Common myeloid progenitor, CD34-positive (primary cell): ENCODE data around the gene CTSE.

Source experiments
- CTCF ChIA-PET: fragments of 350-600 bp; sonication (Branson Sonifier 250); formaldehyde crosslinking; loops from one replicate; lab custom pipeline; 2021; ENCODE audit warnings: antibody characterized with exemption; lab: Charles Lee
- POLR2A ChIA-PET: fragments of 350-600 bp; sonication (Branson Sonifier 250); formaldehyde crosslinking; loops from one replicate; lab custom pipeline; 2021; ENCODE audit warnings: antibody characterized with exemption; lab: Charles Lee
- DNase-seq, 3 donors: peaks; one replicate each; pipeline versions ENCODE4 v3.0.0 to v3.0.0-alpha.2; 2013
- H3K27ac ChIP-seq, 2 experiments: 1 replicate in 1 of 2; 2 replicates in 1 of 2; pipeline ENCODE4 v1.7.0; 2013; ENCODE audit warnings: inconsistent platforms in 2 of 2, low read length in 2 of 2, mild to moderate bottlenecking in 2 of 2, low read depth in 1 of 2, moderate library complexity in 1 of 2; ENCODE audit not compliant: severe bottlenecking in 2 of 2, insufficient read depth in 1 of 2, poor library complexity in 1 of 2
- H3K27me3 ChIP-seq, 5 experiments: replicated peaks in 2 of 5; 1 replicate in 3 of 5; 2 replicates in 2 of 5; pipeline versions ENCODE4 v1.6.1 to v1.7.0; 2013; ENCODE audit warnings: low read length in 4 of 5, mild to moderate bottlenecking in 2 of 5, moderate library complexity in 2 of 5, inconsistent platforms in 1 of 5; ENCODE audit not compliant: insufficient read depth in 5 of 5, control insufficient read depth in 4 of 5
- H3K36me3 ChIP-seq, 4 experiments: 1 replicate in 2 of 4; 2 replicates in 2 of 4; pipeline versions ENCODE4 v1.6.1 to v1.7.0; 2013; ENCODE audit warnings: low read length in 3 of 4, control low read depth in 1 of 4, mild to moderate bottlenecking in 1 of 4; ENCODE audit not compliant: control insufficient read depth in 4 of 4, insufficient read depth in 4 of 4
- H3K4me1 ChIP-seq, 4 experiments: 1 replicate in 3 of 4; 2 replicates in 1 of 4; pipeline versions ENCODE4 v1.6.1 to v1.7.1; 2013; ENCODE audit warnings: low read length in 3 of 4, mild to moderate bottlenecking in 3 of 4, control low read depth in 1 of 4, inconsistent platforms in 1 of 4, moderate library complexity in 1 of 4; ENCODE audit not compliant: control insufficient read depth in 4 of 4, insufficient read depth in 4 of 4; ENCODE audit errors: control extremely low read depth in 1 of 4
- H3K4me3 ChIP-seq, 7 experiments: 1 replicate in 4 of 7; 2 replicates in 3 of 7; pipeline versions ENCODE4 v1.5.1 to v1.7.0; 2013; ENCODE audit warnings: mild to moderate bottlenecking in 7 of 7, low read length in 6 of 7, moderate library complexity in 6 of 7, inconsistent platforms in 2 of 7, low read depth in 2 of 7, control low read depth in 1 of 7; ENCODE audit not compliant: insufficient read depth in 4 of 7, control insufficient read depth in 1 of 7; ENCODE audit errors: extremely low read depth in 1 of 7
- H3K9me3 ChIP-seq, 5 experiments: 1 replicate in 4 of 5; 2 replicates in 1 of 5; pipeline versions ENCODE4 v1.6.1 to v1.7.1; 2013; ENCODE audit warnings: low read length in 4 of 5, mild to moderate bottlenecking in 2 of 5, inconsistent platforms in 1 of 5, low read depth in 1 of 5, moderate library complexity in 1 of 5; ENCODE audit not compliant: control insufficient read depth in 4 of 5, insufficient read depth in 2 of 5; ENCODE audit errors: control extremely low read depth in 1 of 5
- WGBS: methylation state at CpG from one replicate; pipeline ENCODE4 v1.1.5; 2013; ENCODE audit not compliant: insufficient coverage; 5-methylcytosine and 5-hydroxymethylcytosine counted together

Gene CTSE

DNA sequence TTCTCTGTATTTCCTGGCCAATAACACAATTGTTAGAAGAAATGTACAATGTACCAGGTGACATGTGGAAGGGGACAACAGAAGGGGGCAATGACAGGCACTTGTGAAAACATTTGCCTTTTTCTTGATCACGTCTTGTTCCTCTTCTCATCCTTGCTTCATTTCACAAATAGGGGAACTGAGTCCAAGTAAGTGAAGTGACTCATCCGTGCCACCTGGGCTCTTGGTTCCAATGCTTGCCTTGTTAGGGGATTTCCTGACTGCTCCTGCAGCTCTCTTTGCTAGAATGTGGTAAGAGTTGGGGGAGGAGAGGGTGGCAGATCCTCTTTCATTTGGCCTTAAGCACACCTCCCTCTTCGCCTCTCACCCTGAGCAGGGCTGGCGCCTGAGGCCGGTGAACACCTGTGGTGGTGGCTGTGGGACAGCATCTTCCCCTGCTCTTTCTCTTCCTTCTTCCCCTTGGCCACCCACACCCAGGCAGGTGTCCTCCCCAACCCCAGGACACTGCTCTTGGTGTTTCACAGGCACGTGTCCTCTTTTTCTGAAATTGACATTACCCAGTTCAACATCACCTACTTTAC lies 27.1 kb upstream of the CTSE start:
- CTCF ChIA-PET, result interaction anchor here (0.7 to 2.2 kb wide), 4 partner anchors 14 to 73 kb away, joined by 3 to 7 read pairs (median 4); no protein-coding TSS in a partner anchor
- Histone ChIP-seq H3K27me3 (no peaks in the 10 kb centered on the region), H3K4me3 (no peak overlapping the region), H3K9me3 (peaks cover 0 to 3% (median 0%) of the 10 kb centered on the region in 5 experiments), H3K4me1 (peaks cover 8 to 23% (median 15%) of the 10 kb centered on the region in 4 experiments), H3K27ac (peak overlapping the region in 1 of 2 experiments; percentile 12), H3K36me3 (peaks cover 5 to 40% (median 12%) of the 10 kb centered on the region in 4 experiments)
- 65% methylated on average over 4 of the region's 6 CpGs for WGBS
- DNase-seq, result peak; percentile 76 to 97 (median 96)
- POLR2A ChIA-PET, result no interaction called here

DNA sequence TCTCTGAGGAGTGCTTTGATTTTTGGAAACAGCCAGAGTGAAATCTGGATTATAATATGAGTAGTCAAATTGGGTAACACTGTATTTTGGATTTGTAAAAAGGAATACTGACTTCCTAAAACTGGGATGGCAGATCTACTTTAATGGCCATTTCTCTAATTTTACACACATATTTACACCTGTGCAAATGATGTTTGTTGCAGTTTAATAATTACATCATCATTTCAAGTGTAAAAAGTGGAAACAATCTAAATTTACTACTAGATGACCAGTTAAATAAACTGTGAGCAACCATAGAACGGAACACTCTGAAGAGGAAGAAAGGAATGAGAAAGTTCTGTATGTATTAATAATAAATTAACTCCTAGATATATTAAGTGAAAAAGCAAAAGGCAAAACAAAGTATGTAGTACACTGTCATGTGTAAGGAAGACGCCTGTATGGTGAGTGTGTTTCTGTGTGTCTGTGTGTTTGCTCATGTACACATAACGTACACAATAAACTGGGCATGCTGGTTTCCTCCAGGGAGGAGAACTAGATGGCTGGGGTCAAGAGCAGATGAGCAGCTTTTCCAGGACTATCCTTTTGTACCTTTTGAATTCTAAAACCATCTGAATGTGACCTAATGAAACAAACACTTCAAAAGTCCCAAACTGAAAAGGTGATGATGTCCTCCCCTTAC lies 26.4 kb upstream of the CTSE start:
- Histone ChIP-seq H3K4me1 (peaks cover 8 to 23% (median 15%) of the 10 kb centered on the region in 4 experiments), H3K36me3 (peaks cover 5 to 34% (median 11%) of the 10 kb centered on the region in 4 experiments), H3K9me3 (peaks cover 0 to 3% (median 0%) of the 10 kb centered on the region in 5 experiments), H3K27me3 (no peaks in the 10 kb centered on the region), H3K4me3 (no peak overlapping the region), H3K27ac (no peak overlapping the region)
- no peak for DNase-seq
- POLR2A ChIA-PET, result no interaction called here
- CTCF ChIA-PET, result interaction anchor here (0.7 kb wide), 1 partner anchor 13 kb away, joined by 3 read pairs; no protein-coding TSS in a partner anchor
- WGBS, result 100% methylated on average over 2 of the region's 3 CpGs

DNA sequence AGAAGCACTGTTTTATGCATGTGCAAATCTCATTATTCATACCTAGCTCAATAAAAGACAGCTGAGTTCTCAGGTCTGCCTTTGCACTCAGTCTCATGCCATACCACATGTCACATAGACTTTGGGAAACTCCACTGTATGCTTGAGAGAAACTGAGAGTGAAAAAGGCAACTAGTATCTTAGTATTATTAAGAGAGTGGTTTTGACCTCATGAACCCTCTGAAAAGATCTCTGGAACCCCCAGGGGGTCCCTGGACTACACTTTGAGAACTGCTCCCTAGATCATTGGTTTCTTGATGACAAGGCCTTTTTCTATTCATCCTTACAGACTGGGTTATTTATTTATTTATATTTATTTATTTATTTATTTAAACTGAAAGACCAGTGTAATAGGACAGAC lies 25.6 kb upstream of the CTSE start:
- no peak for DNase-seq
- Histone ChIP-seq H3K4me3 (no peak overlapping the region), H3K4me1 (peaks cover 8 to 23% (median 15%) of the 10 kb centered on the region in 4 experiments), H3K27ac (no peak overlapping the region), H3K36me3 (peaks cover 5 to 31% (median 11%) of the 10 kb centered on the region in 4 experiments), H3K9me3 (peaks cover 0 to 3% (median 0%) of the 10 kb centered on the region in 5 experiments), H3K27me3 (no peaks in the 10 kb centered on the region)
- ChIA-PET POLR2A (no interaction called here), CTCF (interaction anchor here (0.9 to 7.9 kb wide), 2 partner anchors 17 to 57 kb away, joined by 3 to 73 read pairs; no protein-coding TSS in a partner anchor)

DNA sequence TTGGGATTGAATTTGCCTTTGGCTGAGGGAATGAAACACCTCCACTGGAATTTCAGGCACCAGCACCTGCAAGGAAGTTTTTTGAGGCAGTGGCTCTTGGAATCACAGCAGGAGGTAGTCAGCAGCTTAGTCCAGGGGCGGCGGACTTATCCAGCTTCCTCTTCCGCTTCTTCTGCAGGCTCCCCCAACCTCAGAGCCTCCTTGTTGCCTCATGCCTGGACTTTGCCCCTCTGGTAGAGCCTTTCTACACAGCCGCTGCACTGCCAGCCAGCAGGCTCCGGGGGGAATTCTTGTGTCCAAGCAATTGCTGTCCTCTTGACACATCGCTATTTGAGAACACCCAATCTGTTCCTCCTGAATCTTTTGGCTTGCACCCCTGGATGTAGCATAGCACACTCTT lies 24.9 kb upstream of the CTSE start:
- Histone ChIP-seq H3K36me3 (peaks cover 5 to 29% (median 12%) of the 10 kb centered on the region in 4 experiments), H3K27ac (no peak overlapping the region), H3K4me1 (peaks cover 8 to 22% (median 15%) of the 10 kb centered on the region in 4 experiments), H3K9me3 (peaks cover 0 to 3% (median 0%) of the 10 kb centered on the region in 5 experiments), H3K27me3 (no peaks in the 10 kb centered on the region), H3K4me3 (no peak overlapping the region)
- WGBS, result 98% methylated on average over 6 of the region's 6 CpGs
- ChIA-PET POLR2A (interaction anchor here (0.8 kb wide), 1 partner anchor 14 kb away, joined by 3 read pairs; no protein-coding TSS in a partner anchor), CTCF (interaction anchor here (0.9 to 7.9 kb wide), 2 partner anchors 16 to 57 kb away, joined by 3 to 73 read pairs; no protein-coding TSS in a partner anchor)
- no peak for DNase-seq

GRCh38 chr1:206047271-206047670 lies 23.6 kb upstream of the CTSE start:
- peaks cover 0 to 23% (median 9%) of the 10 kb centered on the region in 4 experiments for H3K36me3 ChIP-seq
- CTCF ChIA-PET, result interaction anchor here (7.9 kb wide), 1 partner anchor 15 kb away, joined by 73 read pairs; no protein-coding TSS in a partner anchor
- no peak overlapping the region for H3K4me3 ChIP-seq
- peak overlapping the region in 1 of 2 experiments; percentile 40 for H3K27ac ChIP-seq
- POLR2A ChIA-PET, result no interaction called here
- no peaks in the 10 kb centered on the region for H3K27me3 ChIP-seq
- peaks cover 7 to 22% (median 14%) of the 10 kb centered on the region in 4 experiments for H3K4me1 ChIP-seq
- 93% methylated on average over 2 of the region's 4 CpGs for WGBS
- DNase-seq, result no peak
- H3K9me3 ChIP-seq, result no peaks in the 10 kb centered on the region

GRCh38 chr1:206041640-206042039 lies 17.9 kb upstream of the CTSE start:
- CTCF ChIA-PET, result interaction anchor here (7.9 kb wide), 1 partner anchor 9 kb away, joined by 73 read pairs; no protein-coding TSS in a partner anchor
- 87% methylated on average over 7 of the region's 7 CpGs for WGBS

More at GRCh38 chr1:206041640-206042039, 17.9 kb upstream of the CTSE start:
- no peak overlapping the region for H3K4me3 ChIP-seq
- H3K9me3 ChIP-seq, result no peaks in the 10 kb centered on the region
- POLR2A ChIA-PET, result no interaction called here
- peaks cover 7 to 34% (median 31%) of the 10 kb centered on the region in 4 experiments for H3K4me1 ChIP-seq
- no peak overlapping the region for H3K27ac ChIP-seq
- no peaks in the 10 kb centered on the region for H3K27me3 ChIP-seq
- DNase-seq, result no peak
- H3K36me3 ChIP-seq, result peaks cover 0 to 9% (median 3%) of the 10 kb centered on the region in 4 experiments
